ENCODE results near the gene RDH11.

DNA sequence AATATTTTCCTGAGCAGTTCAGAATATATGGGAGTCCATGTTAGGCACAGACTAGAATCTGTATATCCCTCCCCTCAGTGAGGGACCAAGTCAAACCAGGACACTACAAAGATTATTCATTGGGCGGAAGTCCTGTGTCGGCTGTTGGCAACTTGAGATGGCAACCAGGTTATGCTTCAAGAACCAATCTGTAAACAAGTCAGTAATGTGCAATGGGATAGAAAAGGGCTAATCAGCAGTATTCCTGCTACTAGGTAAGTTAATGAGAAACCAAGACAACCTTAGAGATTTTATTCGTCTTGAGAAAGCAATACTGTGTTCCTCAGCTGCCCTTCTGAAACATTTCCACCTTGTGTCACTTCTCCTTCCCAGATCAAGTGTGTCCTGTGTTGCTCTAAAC lies 49.4 kb downstream of the RDH11 start:
- no peak for TF ChIP-seq POLR2A (IDR thresholded peaks at IDR 0.05; ENCODE audit: low read depth, low read length)
- no peak for TF ChIP-seq POLR2AphosphoS5 (IDR thresholded peaks at IDR 0.05; ENCODE audit: low read depth, low read length)
- TF ChIP-seq TAF1 (IDR thresholded peaks at IDR 0.05; ENCODE audit: borderline replicate concordance, low read depth, low read length): no peak

Data from GM12892 (cell line).